ENCODE data around the gene FAM20B.
A peak's percentile ranks its signal among the peaks of the same experiment; 100 is the strongest.
"Not testable (repeated sequence)": the region's sequence is repeated elsewhere in the genome, so short reads cannot be mapped to it uniquely, and the experiment has no call there.

The FAM20B gene

DNA sequence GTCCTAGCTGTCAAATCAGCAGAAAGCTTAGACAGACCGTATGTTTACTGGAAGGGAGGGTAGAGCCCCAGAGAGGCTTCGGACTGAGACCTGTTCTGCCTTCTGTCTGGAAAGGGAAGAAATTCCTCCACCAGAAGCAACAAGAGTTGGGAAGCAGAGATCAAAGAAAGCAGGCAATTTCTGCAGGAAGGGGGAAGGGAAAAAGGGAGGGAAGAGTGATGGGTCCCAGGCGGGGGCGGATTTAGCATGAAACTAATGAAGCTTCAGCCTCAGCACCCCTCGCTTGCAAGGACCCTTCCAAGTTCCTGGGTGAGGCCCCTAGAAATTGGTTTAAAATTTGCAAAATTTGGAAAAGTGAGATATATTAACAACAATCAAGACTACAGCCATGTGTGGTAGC, 26.6 kb upstream of the FAM20B start:
- Histone ChIP-seq H3K4me1 (ENCODE audit: insufficient read depth, insufficient read length) (peaks cover 6% of the 10 kb centered on the region), H3K9me3 (ENCODE audit: insufficient read depth, low read length) (peaks cover 27% of the 10 kb centered on the region; the same call in 1 of the 2 replicates), H3K4me3 (ENCODE audit: insufficient read length, low read depth) (no peak overlapping the region), H3K36me3 (ENCODE audit: insufficient read depth, insufficient read length, low read length) (no peaks in the 10 kb centered on the region), H3K9ac (ENCODE audit: insufficient read length, low read depth) (no peak overlapping the region), H3K27me3 (ENCODE audit: insufficient read depth, insufficient read length) (no peaks in the 10 kb centered on the region)
- no peak for TF ChIP-seq YY1 (IDR thresholded peaks at IDR 0.05; ENCODE audit: insufficient read depth, insufficient read length)
- no peak for TF ChIP-seq ZNF274 (IDR thresholded peaks at IDR 0.05; ENCODE audit: low read depth, low read length)
- TF ChIP-seq SUZ12 (IDR thresholded peaks at IDR 0.05; ENCODE audit: extremely low read depth, insufficient read depth, insufficient read length), result no peak
- no peak for DNase-seq (ENCODE audit: low read depth, low spot score)

DNA sequence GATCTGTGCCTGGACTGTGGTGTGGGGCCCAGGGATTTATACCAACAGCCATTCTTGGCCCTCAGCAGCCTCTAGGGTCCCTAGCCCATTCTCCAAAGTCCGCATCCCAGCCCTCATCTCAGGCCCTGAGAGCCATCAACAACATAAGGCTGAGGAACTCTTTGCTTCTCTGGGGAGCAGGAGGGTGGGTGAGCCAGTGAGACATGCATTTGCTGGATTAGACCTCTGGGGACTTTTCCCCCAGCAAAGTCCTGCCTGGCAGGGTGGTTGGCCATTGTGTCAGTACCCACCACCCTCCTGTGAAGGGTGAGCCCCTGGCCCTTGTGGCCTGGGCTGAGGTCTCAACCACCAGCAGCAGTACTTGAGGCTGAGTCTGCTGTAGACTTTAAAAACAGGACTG, 24.2 kb upstream of the FAM20B start:
- Histone ChIP-seq H3K4me1 (ENCODE audit: insufficient read depth, insufficient read length) (peaks cover 6% of the 10 kb centered on the region), H3K36me3 (ENCODE audit: insufficient read depth, insufficient read length, low read length) (no peaks in the 10 kb centered on the region), H3K4me3 (ENCODE audit: insufficient read length, low read depth) (no peak overlapping the region), H3K9me3 (ENCODE audit: insufficient read depth, low read length) (peaks cover 5% of the 10 kb centered on the region; the same call in 1 of the 2 replicates), H3K27me3 (ENCODE audit: insufficient read depth, insufficient read length) (no peaks in the 10 kb centered on the region), H3K9ac (ENCODE audit: insufficient read length, low read depth) (no peak overlapping the region)
- TF ChIP-seq ZNF274 (IDR thresholded peaks at IDR 0.05; ENCODE audit: low read depth, low read length), result no peak
- TF ChIP-seq SUZ12 (IDR thresholded peaks at IDR 0.05; ENCODE audit: extremely low read depth, insufficient read depth, insufficient read length), result no peak
- TF ChIP-seq YY1 (IDR thresholded peaks at IDR 0.05; ENCODE audit: insufficient read depth, insufficient read length), result no peak
- DNase-seq (ENCODE audit: low read depth, low spot score), result no peak

DNA sequence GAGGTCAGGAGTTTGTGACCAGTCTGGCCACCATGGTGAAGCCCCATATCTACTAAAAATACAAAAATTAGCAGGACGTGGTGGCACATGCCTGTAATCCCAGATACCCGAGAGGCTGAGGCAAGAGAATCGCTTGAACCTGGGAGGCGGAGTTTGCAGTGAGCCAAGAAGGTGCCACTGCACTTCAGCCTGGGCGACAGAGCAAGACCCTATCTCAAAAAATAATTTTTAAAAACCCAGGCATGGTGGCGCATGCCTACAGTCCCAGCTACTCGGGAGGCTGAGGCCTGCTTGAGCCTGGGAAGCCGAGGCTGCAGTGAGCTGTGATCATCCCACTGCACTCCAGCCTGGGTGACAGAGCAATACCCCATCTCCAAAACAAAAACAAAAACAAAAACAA, 23.6 kb upstream of the FAM20B start:
- not testable (repeated sequence) for H3K9me3 ChIP-seq (ENCODE audit: insufficient read depth, low read length); H3K4me3 ChIP-seq (ENCODE audit: insufficient read length, low read depth); DNase-seq (ENCODE audit: low read depth, low spot score); H3K4me1 ChIP-seq (ENCODE audit: insufficient read depth, insufficient read length); H3K36me3 ChIP-seq (ENCODE audit: insufficient read depth, insufficient read length, low read length); H3K27me3 ChIP-seq (ENCODE audit: insufficient read depth, insufficient read length); H3K9ac ChIP-seq (ENCODE audit: insufficient read length, low read depth)

DNA sequence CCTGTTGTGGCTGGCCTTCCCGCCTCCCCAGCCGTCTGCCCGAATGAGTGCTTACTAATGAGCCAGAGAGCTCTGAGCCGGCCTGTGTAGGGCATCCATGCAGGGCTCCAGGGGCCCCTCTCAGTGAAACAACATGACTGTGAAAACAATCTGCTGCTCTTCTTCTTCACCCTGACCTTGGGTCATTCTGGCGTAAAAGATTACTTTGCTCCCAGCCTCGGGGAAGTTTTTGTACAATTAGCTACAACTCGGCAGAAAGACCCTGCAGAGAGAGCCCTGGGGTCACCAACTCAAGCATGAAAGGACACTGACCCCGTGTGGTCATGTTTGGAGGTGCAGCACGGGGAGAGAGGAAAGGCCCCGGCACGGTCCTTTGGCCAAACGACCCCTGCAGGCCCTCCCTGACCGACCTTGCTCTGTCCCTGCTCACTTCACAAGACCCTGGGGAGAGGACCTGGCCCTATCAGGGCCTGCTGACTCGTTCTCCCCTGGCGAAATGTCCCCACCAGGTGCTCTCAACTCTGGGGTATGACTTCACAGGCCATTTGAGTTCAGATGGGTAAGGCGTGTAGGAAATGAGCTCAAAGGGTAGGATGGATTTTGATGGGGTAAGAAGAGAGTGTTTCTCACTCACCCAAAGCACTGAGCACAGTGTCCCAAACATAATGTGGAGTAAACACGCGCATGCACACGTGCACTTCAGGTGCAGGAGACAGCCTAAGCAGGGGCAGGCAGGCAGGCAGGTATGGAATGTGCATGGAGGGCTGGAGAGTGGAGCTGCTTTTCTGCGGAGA, 22.9 kb upstream of the FAM20B start:
- no peak overlapping the region for H3K4me3 ChIP-seq (ENCODE audit: insufficient read length, low read depth)
- H3K4me1 ChIP-seq (ENCODE audit: insufficient read depth, insufficient read length), result peaks cover 6% of the 10 kb centered on the region
- no peaks in the 10 kb centered on the region for H3K9me3 ChIP-seq (ENCODE audit: insufficient read depth, low read length)
- no peaks in the 10 kb centered on the region for H3K27me3 ChIP-seq (ENCODE audit: insufficient read depth, insufficient read length)
- peak overlapping the region; percentile 13 for H3K9ac ChIP-seq (ENCODE audit: insufficient read length, low read depth)
- TF ChIP-seq SUZ12 (IDR thresholded peaks at IDR 0.05; ENCODE audit: extremely low read depth, insufficient read depth, insufficient read length) (no peak), ZNF274 (IDR thresholded peaks at IDR 0.05; ENCODE audit: low read depth, low read length) (no peak), YY1 (IDR thresholded peaks at IDR 0.05; ENCODE audit: insufficient read depth, insufficient read length) (no peak)
- no peaks in the 10 kb centered on the region for H3K36me3 ChIP-seq (ENCODE audit: insufficient read depth, insufficient read length, low read length)
- DNase-seq (ENCODE audit: low read depth, low spot score), result peak; percentile 93

DNA sequence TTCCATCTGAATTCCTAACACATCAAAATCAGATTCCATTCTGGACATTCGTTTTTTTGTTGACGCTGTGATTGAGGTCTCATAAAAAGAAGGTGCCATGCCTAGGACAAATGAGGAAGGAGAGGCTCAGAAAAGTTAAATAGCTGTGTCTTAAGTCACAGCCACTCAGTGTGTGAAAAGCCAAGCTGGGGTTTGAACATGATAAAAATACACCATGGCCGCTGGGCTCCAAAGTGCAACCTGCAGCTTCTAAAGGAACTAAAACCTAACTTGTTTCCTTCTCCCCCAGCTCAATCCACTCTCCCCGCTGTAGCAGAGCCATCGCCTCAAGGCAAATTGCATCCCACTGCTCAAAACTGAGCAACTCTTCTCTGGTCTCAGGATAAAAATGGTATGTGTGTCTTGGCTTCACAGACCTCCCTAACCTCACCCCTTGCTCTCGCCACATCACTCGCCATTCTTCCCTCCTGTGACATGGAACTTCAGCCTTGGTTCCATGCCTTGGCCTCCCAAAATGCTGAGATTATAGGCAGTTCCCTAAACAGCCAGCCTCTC, 22.1 kb upstream of the FAM20B start:
- DNase-seq (ENCODE audit: low read depth, low spot score), result no peak
- TF ChIP-seq SUZ12 (IDR thresholded peaks at IDR 0.05; ENCODE audit: extremely low read depth, insufficient read depth, insufficient read length) (no peak), YY1 (IDR thresholded peaks at IDR 0.05; ENCODE audit: insufficient read depth, insufficient read length) (no peak), ZNF274 (IDR thresholded peaks at IDR 0.05; ENCODE audit: low read depth, low read length) (no peak)
- no peaks in the 10 kb centered on the region for H3K27me3 ChIP-seq (ENCODE audit: insufficient read depth, insufficient read length)

DNA sequence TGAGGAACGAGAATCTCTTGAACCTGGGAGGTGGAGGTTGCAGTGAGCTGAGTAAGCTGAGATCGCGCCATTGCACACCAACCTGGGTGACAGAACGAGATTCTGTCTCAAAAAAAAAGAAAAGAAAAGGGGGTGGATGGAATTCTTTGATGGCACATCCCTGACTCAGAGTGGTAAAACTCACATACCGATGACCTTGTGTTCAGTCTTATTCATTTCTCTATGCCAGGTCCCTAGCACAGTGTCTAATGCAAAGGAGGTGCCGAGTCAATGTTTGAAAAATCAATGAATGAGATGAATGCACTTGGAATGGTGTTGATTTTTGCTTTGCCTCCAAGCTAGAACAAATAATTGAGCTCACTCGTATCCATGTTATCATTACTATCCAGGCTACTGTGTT, 18.5 kb upstream of the FAM20B start:
- Histone ChIP-seq H3K9me3 (ENCODE audit: insufficient read depth, low read length) (no peaks in the 10 kb centered on the region), H3K27me3 (ENCODE audit: insufficient read depth, insufficient read length) (no peaks in the 10 kb centered on the region), H3K36me3 (ENCODE audit: insufficient read depth, insufficient read length, low read length) (no peaks in the 10 kb centered on the region), H3K4me3 (ENCODE audit: insufficient read length, low read depth) (no peak overlapping the region), H3K9ac (ENCODE audit: insufficient read length, low read depth) (no peak overlapping the region), H3K4me1 (ENCODE audit: insufficient read depth, insufficient read length) (peaks cover 6% of the 10 kb centered on the region)
- TF ChIP-seq ZNF274 (IDR thresholded peaks at IDR 0.05; ENCODE audit: low read depth, low read length), result no peak
- no peak for TF ChIP-seq SUZ12 (IDR thresholded peaks at IDR 0.05; ENCODE audit: extremely low read depth, insufficient read depth, insufficient read length)
- no peak for TF ChIP-seq YY1 (IDR thresholded peaks at IDR 0.05; ENCODE audit: insufficient read depth, insufficient read length)
- DNase-seq (ENCODE audit: low read depth, low spot score), result no peak

More for the DNA sequence above, 22.1 kb upstream of the FAM20B start:
- H3K4me3 ChIP-seq (ENCODE audit: insufficient read length, low read depth), result no peak overlapping the region
- H3K4me1 ChIP-seq (ENCODE audit: insufficient read depth, insufficient read length), result peaks cover 6% of the 10 kb centered on the region
- H3K36me3 ChIP-seq (ENCODE audit: insufficient read depth, insufficient read length, low read length), result no peaks in the 10 kb centered on the region
- H3K9ac ChIP-seq (ENCODE audit: insufficient read length, low read depth), result no peak overlapping the region
- H3K9me3 ChIP-seq (ENCODE audit: insufficient read depth, low read length), result no peaks in the 10 kb centered on the region

DNA sequence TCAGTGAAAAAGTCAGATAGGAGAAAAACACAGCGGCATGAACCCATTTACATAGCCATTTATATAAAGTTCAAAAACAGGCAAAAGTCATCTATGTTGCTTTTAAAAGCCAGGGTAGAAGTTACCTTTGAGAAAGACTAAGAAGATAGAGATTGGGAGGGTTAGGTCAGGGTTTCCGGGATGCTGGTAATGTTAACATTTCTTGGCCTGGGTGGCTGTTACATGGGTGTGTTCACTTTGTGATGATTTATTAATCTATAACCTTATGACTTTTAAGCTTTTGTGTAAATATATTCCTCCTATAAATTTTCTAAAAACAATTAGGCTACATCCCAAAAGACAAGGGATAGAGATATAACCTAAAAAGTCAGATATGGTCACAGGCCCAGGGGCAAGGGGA, 15.0 kb upstream of the FAM20B start:
- no peak for TF ChIP-seq ZNF274 (IDR thresholded peaks at IDR 0.05; ENCODE audit: low read depth, low read length)
- H3K4me1 ChIP-seq (ENCODE audit: insufficient read depth, insufficient read length), result no peaks in the 10 kb centered on the region
- H3K4me3 ChIP-seq (ENCODE audit: insufficient read length, low read depth), result no peak overlapping the region
- H3K36me3 ChIP-seq (ENCODE audit: insufficient read depth, insufficient read length, low read length), result no peaks in the 10 kb centered on the region
- H3K9me3 ChIP-seq (ENCODE audit: insufficient read depth, low read length), result no peaks in the 10 kb centered on the region
- no peak for DNase-seq (ENCODE audit: low read depth, low spot score)
- H3K27me3 ChIP-seq (ENCODE audit: insufficient read depth, insufficient read length), result no peaks in the 10 kb centered on the region
- no peak overlapping the region for H3K9ac ChIP-seq (ENCODE audit: insufficient read length, low read depth)

Measured in NT2/D1 (cell line).